Transverse colon (tissue), 4 donors: ENCODE measurements around the gene ADD1. TPM values are rescaled to one million over a fixed set of nuclear protein-coding genes. Genes with fewer than 3 reads are reported as not detected.

Experiments used
- DNase-seq: peaks from one replicate; pipeline ENCODE4 v3.0.0-alpha.2; 2019
- H3K27ac ChIP-seq, 4 donors: fragments of 200-600 bp; sonication (generic); 2 replicates each; pipeline ENCODE4 v1.5.1; 2016 to 2018; ENCODE audit warnings: inconsistent platforms in 4 of 4
- H3K27me3 ChIP-seq: fragments of 200-600 bp; sonication (generic); 2 replicates; pipeline ENCODE4 v1.5.1; 2017; ENCODE audit warnings: inconsistent platforms
- H3K36me3 ChIP-seq, 4 donors: fragments of 200-600 bp; sonication (generic); 2 replicates each; pipeline ENCODE4 v1.5.1; 2017 to 2019; ENCODE audit warnings: inconsistent platforms in 4 of 4
- H3K4me1 ChIP-seq, 4 donors: fragments of 200-600 bp; sonication (generic); 2 replicates each; pipeline ENCODE4 v1.5.1; 2017 to 2020; ENCODE audit warnings: inconsistent platforms in 4 of 4
- H3K4me3 ChIP-seq, 4 donors: fragments of 200-600 bp; sonication (generic); 1 replicate in 1 of 4; 2 replicates in 3 of 4; pipeline versions ENCODE4 v1.5.1 to v1.6.1; 2017 to 2019; ENCODE audit warnings: inconsistent platforms in 4 of 4
- H3K9me3 ChIP-seq, 2 donors: fragments of 200-600 bp; sonication (generic); 2 replicates each; pipeline ENCODE4 v1.5.1; 2017 to 2019; ENCODE audit warnings: inconsistent platforms in 2 of 2
- CTCF ChIP-seq, 5 experiments: fragments of 200-600 bp in 3 of 5; fragments of 450-650 bp in 2 of 5; sonication (generic) in 3 of 5; IDR thresholded peaks; 1 replicate in 2 of 5; 2 replicates in 3 of 5; pipeline ENCODE4 v1.5.1; 2016 to 2017; ENCODE audit warnings: antibody characterized with exemption in 5 of 5, inconsistent platforms in 3 of 5, mild to moderate bottlenecking in 2 of 5, moderate library complexity in 1 of 5
- EP300 ChIP-seq: sonication (generic); formaldehyde crosslinking; IDR thresholded peaks from one replicate; pipeline ENCODE4 v1.6.1; 2017; ENCODE audit warnings: antibody characterized with exemption, low read depth
- POLR2A ChIP-seq: fragments of 450-650 bp; IDR thresholded peaks from one replicate; pipeline ENCODE4 v1.6.1; 2016; ENCODE audit warnings: antibody characterized with exemption, mild to moderate bottlenecking, moderate library complexity
- POLR2AphosphoS5 ChIP-seq, 3 donors: sonication (generic); formaldehyde crosslinking; IDR thresholded peaks; one replicate each; pipeline ENCODE4 v1.6.1; 2016; ENCODE audit warnings: antibody characterized with exemption in 3 of 3
- WGBS, 2 donors: methylation state at CpG; one replicate each; pipeline ENCODE4 v1.1.5; 2018; ENCODE audit warnings: low coverage in 1 of 2; 5-methylcytosine and 5-hydroxymethylcytosine counted together
- in situ Hi-C, 4 donors: fragments of 200-750 bp; cut with MboI; loops; one replicate each; pipeline versions ENCODE4 v1.15.0 to v1.15.1; 2017; ENCODE audit warnings: low sequenced_read_pairs in 3 of 4, low pct_ligation_motif_present in 1 of 4, low pct_unique_long_range_greater_than_20kb in 1 of 4
- intact Hi-C: fragments of 100-400 bp; cut with DNase I; formaldehyde crosslinking; loops from one replicate; pipeline ENCODE4 v1.15.1; 2023; ENCODE audit warnings: low total_unique reads
- total RNA-seq, 4 donors: library from RNA; depleted of rRNA; stranded (reverse); fragments of >200 nt; gene quantifications; one replicate each; pipeline ENCODE4 v1.1.0, GENCODE V29; 2016

ADD1 gene
- total RNA-seq, 4 donors from 2014 or later, result 218 to 392 (median 299) TPM

- peaks cover 34 to 78% (median 52%) of the 10 kb centered on the region in 4 donors for H3K4me1 ChIP-seq
- H3K4me3 ChIP-seq, result no peak overlapping the region
- no peaks in the 10 kb centered on the region for H3K9me3 ChIP-seq
- TF ChIP-seq POLR2AphosphoS5 (IDR thresholded peaks at IDR 0.05) (no peak), EP300 (no peak), POLR2A (no peak), CTCF (IDR thresholded peaks at IDR 0.05) (no peak)
- in situ Hi-C loops, result no loop called here
- H3K36me3 ChIP-seq, result no peaks in the 10 kb centered on the region
- WGBS, 2 donors, result 83 to 85% methylated on average over 11 of the region's 11 CpGs
- DNase-seq, result no peak
- intact Hi-C loops, result no loop called here
- no peaks in the 10 kb centered on the region for H3K27me3 ChIP-seq
- peak overlapping the region in 1 of 4 donors; percentile 34 for H3K27ac ChIP-seq
Observed at GRCh38 chr4:2847302-2847871, 3.7 kb downstream of the ADD1 start.

GRCh38 chr4:2848449-2848848, 4.8 kb downstream of the ADD1 start:
- Histone ChIP-seq H3K27ac (peak overlapping the region; percentile 14 to 44 (median 34)), H3K4me1 (peaks cover 43 to 82% (median 56%) of the 10 kb centered on the region in 4 donors), H3K4me3 (no peak overlapping the region), H3K27me3 (no peaks in the 10 kb centered on the region), H3K9me3 (no peaks in the 10 kb centered on the region), H3K36me3 (peaks cover 0 to under 1% (median 0%) of the 10 kb centered on the region in 4 donors)
- in situ Hi-C loops (no loop called here), intact Hi-C loops (no loop called here)
- 92 to 93% methylated on average over 2 of the region's 2 CpGs for WGBS, 2 donors
- no peak for DNase-seq
- TF ChIP-seq CTCF (IDR thresholded peaks at IDR 0.05) (no peak), POLR2AphosphoS5 (IDR thresholded peaks at IDR 0.05) (no peak), POLR2A (no peak), EP300 (no peak)

GRCh38 chr4:2849267-2850152, 5.9 kb downstream of the ADD1 start:
- DNase-seq, result peak; percentile 56
- TF ChIP-seq POLR2A, result no peak
- TF ChIP-seq POLR2AphosphoS5 (IDR thresholded peaks at IDR 0.05), result no peak
- TF ChIP-seq EP300, result no peak
- TF ChIP-seq CTCF (IDR thresholded peaks at IDR 0.05), result no peak
- H3K27me3 ChIP-seq, result no peaks in the 10 kb centered on the region
- intact Hi-C loops, result no loop called here
- 45 to 60% methylated on average over 5 to 9 of the region's 9 CpGs for WGBS, 2 donors
- in situ Hi-C loops, result no loop called here
- H3K9me3 ChIP-seq, result no peaks in the 10 kb centered on the region
- H3K36me3 ChIP-seq, result peaks cover 0 to 8% (median 4%) of the 10 kb centered on the region in 4 donors
- peak overlapping the region; percentile 7 to 44 (median 34) for H3K27ac ChIP-seq
- H3K4me1 ChIP-seq, result peaks cover 43 to 91% (median 59%) of the 10 kb centered on the region in 4 donors
- H3K4me3 ChIP-seq, result no peak overlapping the region

GRCh38 chr4:2850966-2851798, 7.5 kb downstream of the ADD1 start:
- in situ Hi-C loops, result no loop called here
- Histone ChIP-seq H3K27ac (peak overlapping the region in 3 of 4 donors; percentile 20 to 32 (median 22)), H3K27me3 (no peaks in the 10 kb centered on the region), H3K4me3 (no peak overlapping the region), H3K9me3 (no peaks in the 10 kb centered on the region), H3K36me3 (peaks cover 0 to 8% (median 4%) of the 10 kb centered on the region in 4 donors), H3K4me1 (peaks cover 41 to 92% (median 47%) of the 10 kb centered on the region in 4 donors)
- DNase-seq, result no peak
- WGBS, 2 donors, result 68 to 69% methylated on average over 2 of the region's 2 CpGs
- intact Hi-C loops, result no loop called here
- TF ChIP-seq EP300 (no peak), POLR2AphosphoS5 (IDR thresholded peaks at IDR 0.05) (no peak), CTCF (IDR thresholded peaks at IDR 0.05) (no peak), POLR2A (no peak)
